KMS-11 (cell line): ENCODE results near the gene POLR2A.

Experiments used
- H2AFZ ChIP-seq: fragments of 200-600 bp; sonication (generic); 2 replicates; pipeline ENCODE4 v1.6.1; 2016; ENCODE audit warnings: antibody characterized with exemption, mixed run types, low read depth
- H3K27ac ChIP-seq: fragments of 200-600 bp; sonication (generic); 2 replicates; pipeline ENCODE4 v1.6.1; 2016; ENCODE audit warnings: mild to moderate bottlenecking, mixed run types
- H3K27me3 ChIP-seq: fragments of 200-600 bp; sonication (generic); 2 replicates; pipeline ENCODE4 v1.6.1; 2017; ENCODE audit warnings: mild to moderate bottlenecking, low read depth, mixed run types, moderate library complexity; ENCODE audit not compliant: insufficient read depth
- H3K36me3 ChIP-seq: fragments of 200-600 bp; sonication (generic); 2 replicates; pipeline ENCODE4 v1.6.1; 2017; ENCODE audit warnings: mild to moderate bottlenecking, mixed run types; ENCODE audit not compliant: insufficient read depth
- H3K4me1 ChIP-seq: fragments of 200-600 bp; sonication (generic); 2 replicates; pipeline ENCODE4 v1.6.1; 2016; ENCODE audit warnings: mild to moderate bottlenecking, low read depth, mixed run types; ENCODE audit not compliant: poor library complexity, severe bottlenecking
- H3K4me2 ChIP-seq: fragments of 200-600 bp; sonication (generic); 2 replicates; pipeline ENCODE4 v1.7.0; 2016; ENCODE audit warnings: mild to moderate bottlenecking, mixed run types
- H3K4me3 ChIP-seq: fragments of 200-600 bp; sonication (generic); IDR thresholded peaks from 2 replicates; pipeline ENCODE4 v1.6.1; 2017; ENCODE audit warnings: low read depth, low read length, mixed read lengths; ENCODE audit not compliant: insufficient read depth
- H3K79me2 ChIP-seq: fragments of 200-600 bp; sonication (generic); 2 replicates; pipeline ENCODE4 v1.6.1; 2016; ENCODE audit warnings: low read depth, mixed run types; ENCODE audit not compliant: insufficient read depth
- H3K9ac ChIP-seq: fragments of 200-600 bp; sonication (generic); 2 replicates; pipeline ENCODE4 v1.6.1; 2016; ENCODE audit warnings: mild to moderate bottlenecking, mixed run types
- H4K20me1 ChIP-seq: fragments of 200-600 bp; sonication (generic); 2 replicates; pipeline ENCODE4 v1.6.1; 2016; ENCODE audit warnings: mild to moderate bottlenecking, mixed run types; ENCODE audit not compliant: insufficient read depth
- CTCF ChIP-seq: fragments of 200-600 bp; sonication (generic); conservative IDR thresholded peaks from 2 replicates; pipeline ENCODE4 v1.6.1; 2017; ENCODE audit warnings: low read depth, mild to moderate bottlenecking, antibody characterized with exemption, low read length, moderate library complexity, mixed read lengths

The POLR2A gene

GRCh38 chr17:7491583-7491982 lies 7.4 kb downstream of the POLR2A start:
- Histone ChIP-seq H3K27ac (no peak overlapping the region), H3K36me3 (no peaks in the 10 kb centered on the region), H3K27me3 (no peaks in the 10 kb centered on the region), H2AFZ (no peak overlapping the region), H3K4me3 (no peak overlapping the region), H4K20me1 (no peaks in the 10 kb centered on the region), H3K4me1 (no peaks in the 10 kb centered on the region), H3K79me2 (peaks cover 38% of the 10 kb centered on the region; the same call in 1 of the 2 replicates), H3K4me2 (no peak overlapping the region), H3K9ac (no peak overlapping the region)
- no peak for TF ChIP-seq CTCF

- Histone ChIP-seq H3K4me3 (no peak overlapping the region), H3K27ac (no peak overlapping the region), H3K4me2 (no peak overlapping the region), H2AFZ (no peak overlapping the region), H3K9ac (no peak overlapping the region), H4K20me1 (no peaks in the 10 kb centered on the region), H3K27me3 (no peaks in the 10 kb centered on the region), H3K4me1 (no peaks in the 10 kb centered on the region), H3K79me2 (peaks cover 33% of the 10 kb centered on the region; the same call in 1 of the 2 replicates), H3K36me3 (no peaks in the 10 kb centered on the region)
- no peak for TF ChIP-seq CTCF
These were observed 9.8 kb downstream of the POLR2A start for GRCh38 chr17:7493941-7494340.

- H4K20me1 ChIP-seq: no peaks in the 10 kb centered on the region
- no peak overlapping the region for H3K4me3 ChIP-seq
- peaks cover 19% of the 10 kb centered on the region; the same call in 1 of the 2 replicates for H3K79me2 ChIP-seq
- H3K27me3 ChIP-seq: no peaks in the 10 kb centered on the region
- H3K4me2 ChIP-seq: no peak overlapping the region
- H3K36me3 ChIP-seq: no peaks in the 10 kb centered on the region
- H3K27ac ChIP-seq: no peak overlapping the region
- H3K9ac ChIP-seq: no peak overlapping the region
- H2AFZ ChIP-seq: no peak overlapping the region
- no peaks in the 10 kb centered on the region for H3K4me1 ChIP-seq
- no peak for TF ChIP-seq CTCF
These were observed 11.8 kb downstream of the POLR2A start for GRCh38 chr17:7495906-7496434.

GRCh38 chr17:7496470-7497183 lies 12.5 kb downstream of the POLR2A start:
- no peaks in the 10 kb centered on the region for H3K4me1 ChIP-seq
- peaks cover 14% of the 10 kb centered on the region; the same call in 1 of the 2 replicates for H3K79me2 ChIP-seq
- H3K27me3 ChIP-seq: no peaks in the 10 kb centered on the region
- H2AFZ ChIP-seq: no peak overlapping the region
- H3K4me2 ChIP-seq: no peak overlapping the region
- H3K9ac ChIP-seq: no peak overlapping the region
- H3K27ac ChIP-seq: no peak overlapping the region
- H3K4me3 ChIP-seq: no peak overlapping the region
- H4K20me1 ChIP-seq: no peaks in the 10 kb centered on the region
- TF ChIP-seq CTCF: no peak
- H3K36me3 ChIP-seq: no peaks in the 10 kb centered on the region
